GM20000 (cell line): ENCODE data around the gene GPR148.

ENCODE experiments used
- DNase-seq: peaks from one replicate; pipeline ENCODE4 v3.0.0; 2012; ENCODE audit warnings: low spot score
- TF ChIP-seq, protein P1 (sequence below): IDR thresholded peaks from 2 replicates; pipeline ENCODE4 v1.5.1; 2012; ENCODE audit warnings: mild to moderate bottlenecking, control low read depth; ENCODE audit errors: extremely low read depth, missing control alignments

The GPR148 gene

DNA sequence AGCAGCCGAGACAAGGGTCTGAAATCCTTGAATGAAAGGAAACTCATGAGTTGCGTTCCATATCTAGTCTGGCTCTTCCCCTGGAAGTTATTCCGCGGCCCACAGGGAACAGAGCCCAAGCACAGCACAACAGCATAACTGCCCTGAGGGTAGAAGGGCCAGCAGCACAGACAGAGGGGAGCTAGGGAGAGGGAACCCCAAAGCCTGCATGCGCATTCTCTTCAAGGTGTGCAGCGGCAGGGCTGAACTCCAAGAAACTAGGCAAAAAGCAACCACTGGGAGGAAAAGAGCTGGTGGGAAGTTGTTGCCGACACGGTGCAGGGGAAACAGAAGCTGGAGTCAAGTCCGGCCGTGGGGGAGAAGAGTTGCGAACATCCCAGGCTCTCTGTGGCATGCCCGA, 11.8 kb downstream of the GPR148 start:
- DNase-seq, result no peak
- TF ChIP-seq, protein P1, sequence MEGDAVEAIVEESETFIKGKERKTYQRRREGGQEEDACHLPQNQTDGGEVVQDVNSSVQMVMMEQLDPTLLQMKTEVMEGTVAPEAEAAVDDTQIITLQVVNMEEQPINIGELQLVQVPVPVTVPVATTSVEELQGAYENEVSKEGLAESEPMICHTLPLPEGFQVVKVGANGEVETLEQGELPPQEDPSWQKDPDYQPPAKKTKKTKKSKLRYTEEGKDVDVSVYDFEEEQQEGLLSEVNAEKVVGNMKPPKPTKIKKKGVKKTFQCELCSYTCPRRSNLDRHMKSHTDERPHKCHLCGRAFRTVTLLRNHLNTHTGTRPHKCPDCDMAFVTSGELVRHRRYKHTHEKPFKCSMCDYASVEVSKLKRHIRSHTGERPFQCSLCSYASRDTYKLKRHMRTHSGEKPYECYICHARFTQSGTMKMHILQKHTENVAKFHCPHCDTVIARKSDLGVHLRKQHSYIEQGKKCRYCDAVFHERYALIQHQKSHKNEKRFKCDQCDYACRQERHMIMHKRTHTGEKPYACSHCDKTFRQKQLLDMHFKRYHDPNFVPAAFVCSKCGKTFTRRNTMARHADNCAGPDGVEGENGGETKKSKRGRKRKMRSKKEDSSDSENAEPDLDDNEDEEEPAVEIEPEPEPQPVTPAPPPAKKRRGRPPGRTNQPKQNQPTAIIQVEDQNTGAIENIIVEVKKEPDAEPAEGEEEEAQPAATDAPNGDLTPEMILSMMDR, result no peak

DNA sequence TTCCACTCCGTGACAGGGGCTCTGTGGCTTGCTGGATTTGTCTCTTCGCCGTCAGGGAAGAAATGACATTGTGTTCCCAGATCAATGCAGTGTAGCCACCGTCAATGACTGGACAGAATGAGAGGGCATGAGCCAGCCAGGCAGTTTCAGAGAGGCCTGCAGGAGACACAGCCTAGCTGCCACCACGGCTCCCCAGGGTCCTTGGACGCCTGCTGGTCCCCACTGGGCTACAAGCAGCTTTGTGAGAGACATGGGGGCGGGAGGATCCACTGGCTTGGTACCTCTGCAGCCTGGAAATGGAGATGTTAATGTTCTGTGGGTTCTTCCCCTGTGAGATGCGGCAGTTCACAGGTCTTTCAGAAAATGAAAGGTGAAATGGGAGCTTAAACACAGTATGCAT, 14.4 kb downstream of the GPR148 start:
- TF ChIP-seq, protein P1, result no peak
- no peak for DNase-seq

DNA sequence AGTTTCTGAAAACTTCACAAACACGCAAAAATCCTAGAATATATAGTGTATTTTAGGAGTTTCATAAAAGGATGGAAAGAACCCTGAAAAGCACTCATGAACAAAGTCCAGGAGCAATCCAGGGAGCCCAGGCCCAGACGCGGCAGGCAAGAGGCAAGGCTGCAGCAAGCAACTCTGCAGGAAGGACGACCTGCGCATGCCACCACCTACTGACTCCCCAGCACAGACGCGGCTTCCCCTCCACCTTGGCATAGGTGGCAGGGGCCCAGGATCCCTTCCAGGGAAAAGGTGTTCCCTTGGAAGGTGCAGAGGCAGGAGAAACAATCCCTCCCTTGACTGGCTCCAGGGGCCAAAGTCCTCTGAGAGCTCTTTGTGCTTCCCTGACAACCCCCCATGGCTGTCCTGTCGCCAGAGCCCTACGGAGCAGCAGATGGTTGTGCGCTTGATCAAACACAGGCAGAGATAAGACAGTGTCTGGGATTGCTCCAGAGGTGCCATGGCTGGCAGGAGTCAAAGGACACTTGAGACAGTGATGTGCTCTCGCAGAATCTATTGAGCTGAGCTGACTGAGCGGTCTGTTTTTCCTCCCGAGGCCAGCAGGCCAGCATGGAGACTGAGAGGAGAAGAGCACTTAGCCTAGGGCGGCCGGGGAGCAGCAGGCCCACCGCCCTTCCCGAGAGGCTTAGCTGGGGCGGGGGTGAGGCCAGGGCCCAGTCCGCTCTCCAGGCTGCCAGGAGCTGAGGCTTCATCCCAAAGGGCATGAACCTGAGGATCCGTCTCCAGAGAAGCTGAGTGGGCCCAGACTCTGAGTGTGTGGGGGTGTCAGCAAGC, 15.6 kb downstream of the GPR148 start:
- TF ChIP-seq, protein P1, result no peak
- no peak for DNase-seq

DNA sequence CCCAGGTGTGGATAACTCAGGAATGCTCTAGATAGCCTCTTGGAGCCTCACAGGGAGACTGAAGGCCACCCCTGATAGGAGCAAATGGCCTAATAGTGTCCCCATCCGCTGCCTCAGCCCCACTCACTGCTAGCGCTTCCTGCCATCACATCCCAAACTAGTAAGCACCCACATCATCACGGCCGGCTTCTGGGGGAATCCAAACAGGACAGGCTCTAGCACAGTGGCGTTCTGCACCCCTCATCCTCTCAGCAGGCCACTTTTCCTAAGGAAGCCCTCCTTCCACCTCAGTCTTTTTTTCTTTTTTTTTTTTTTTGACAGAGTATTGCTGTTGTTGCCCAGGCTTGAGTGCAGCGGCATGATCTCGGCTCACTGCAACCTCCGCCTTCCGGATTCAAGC, 20.2 kb downstream of the GPR148 start:
- DNase-seq, result no peak
- TF ChIP-seq, protein P1, result no peak

- TF ChIP-seq, protein P1, result no peak
Measured at GRCh38 chr2:130749641-130750040, 20.8 kb downstream of the GPR148 start.

DNA sequence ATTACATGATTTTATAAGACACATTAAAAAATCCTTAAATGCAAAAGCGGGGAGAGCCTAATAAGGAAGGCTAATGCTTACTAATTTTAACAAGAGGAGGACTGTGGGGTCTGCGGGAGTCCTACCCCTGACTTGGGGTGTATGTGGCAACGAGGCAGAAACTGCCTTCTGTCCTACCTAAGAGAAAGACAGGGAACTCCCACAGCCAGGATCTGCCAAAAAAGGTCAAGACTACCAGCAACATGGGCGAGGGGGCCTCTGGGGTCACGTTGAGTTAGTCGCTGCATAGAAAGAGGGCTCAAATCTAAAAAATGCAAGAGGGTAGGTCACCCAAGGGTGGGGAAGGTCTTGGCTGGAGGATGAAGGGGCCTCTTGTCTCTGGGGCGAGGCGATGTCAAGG, 25.9 kb downstream of the GPR148 start:
- TF ChIP-seq, protein P1, result no peak
- DNase-seq, result no peak

More at GRCh38 chr2:130749641-130750040, 20.8 kb downstream of the GPR148 start:
- no peak for DNase-seq

DNA sequence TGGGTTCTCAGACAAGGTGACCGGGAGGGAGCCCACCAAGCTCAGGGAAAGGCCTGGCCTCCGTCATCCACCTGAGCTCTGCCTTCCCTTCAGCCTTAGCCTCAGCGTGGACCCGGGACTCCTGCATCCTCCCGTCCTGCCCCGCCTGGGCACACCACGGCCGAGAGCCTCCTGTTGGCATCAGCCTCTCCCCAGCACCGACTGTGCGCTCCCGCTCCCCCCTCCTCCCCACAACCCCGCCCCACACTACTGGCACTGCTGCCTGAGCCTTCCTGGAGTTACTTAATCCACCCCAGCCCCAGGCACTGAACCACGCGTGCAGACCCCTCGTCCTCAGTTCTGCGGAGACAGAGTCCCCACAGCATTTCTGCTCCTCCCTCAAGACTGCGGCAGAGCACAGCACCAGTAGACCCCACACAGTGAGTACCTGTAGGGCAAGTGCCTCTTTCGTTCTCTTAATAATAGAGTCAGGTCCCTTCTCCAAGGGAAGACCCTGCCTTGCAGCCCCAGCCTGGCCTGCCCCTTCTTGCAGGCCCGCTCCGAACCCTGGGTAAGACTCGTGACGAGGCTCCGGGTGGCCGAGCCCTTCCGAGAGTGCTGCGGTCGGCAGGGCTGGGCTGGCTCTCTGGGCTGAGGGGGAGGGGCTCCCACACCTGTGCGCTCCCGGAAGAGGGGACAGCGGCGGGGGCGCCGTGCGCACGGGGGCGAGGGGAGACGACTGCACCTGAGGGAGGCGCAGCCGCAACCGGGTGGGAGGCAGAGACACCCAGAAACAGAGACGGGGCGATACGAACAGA, 26.6 kb downstream of the GPR148 start, which contains the start of gene AMER3:
Gene AMER3, plus strand, starts transcription at position 285 of the 797 bp plus-strand sequence. CDS start 6,533 bp downstream, outside the sequence.
- TF ChIP-seq, protein P1, result no peak
- DNase-seq, result peak; percentile 46
